NOMO-1 treated with dmso at 0.1 percent for 144 hours (cell line): ENCODE measurements around the gene GLYATL1B.
"Not testable (repeated sequence)": the region's sequence is repeated elsewhere in the genome, so short reads cannot be mapped to it uniquely, and the experiment has no call there.

Experiments
- DNase-seq: peaks from one replicate; lab custom pipeline; 2025; ENCODE audit not compliant: unreplicated experiment; lab: John Stamatoyannopoulos, UW

GLYATL1B gene, protein sequence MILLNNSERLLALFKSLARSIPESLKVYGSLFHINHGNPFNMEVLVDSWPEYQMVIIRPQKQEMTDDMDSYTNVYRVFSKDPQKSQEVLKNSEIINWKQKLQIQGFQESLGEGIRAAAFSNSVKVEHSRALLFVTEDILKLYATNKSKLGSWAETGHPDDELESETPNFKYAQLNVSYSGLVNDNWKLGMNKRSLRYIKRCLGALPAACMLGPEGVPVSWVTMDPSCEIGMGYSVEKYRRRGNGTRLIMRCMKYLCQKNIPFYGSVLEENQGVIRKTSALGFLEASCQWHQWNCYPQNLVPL

DNA sequence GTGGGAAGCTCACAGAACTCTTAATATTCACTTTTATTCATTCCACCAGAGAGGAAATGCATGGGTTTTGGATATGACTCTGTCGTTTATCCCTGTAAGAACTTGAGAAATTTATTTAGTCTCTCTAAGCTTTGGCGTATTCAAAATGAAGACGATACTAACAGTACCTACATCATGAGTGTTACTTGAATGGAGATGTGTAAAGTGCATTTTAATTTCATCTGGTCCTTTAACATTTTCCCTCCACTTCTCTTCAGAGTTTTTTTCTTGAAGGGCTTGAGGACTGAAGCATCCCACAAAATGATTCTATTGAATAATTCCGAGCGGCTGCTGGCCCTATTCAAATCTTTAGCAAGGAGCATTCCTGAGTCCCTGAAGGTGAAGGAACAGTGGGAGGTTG lies at the start of gene GLYATL1B:
Gene GLYATL1B (plus strand): TSS at position 301 of the 400 bp plus-strand sequence. CDS start 0 bp downstream, at position 301.
- DNase-seq, result not testable (repeated sequence)

DNA sequence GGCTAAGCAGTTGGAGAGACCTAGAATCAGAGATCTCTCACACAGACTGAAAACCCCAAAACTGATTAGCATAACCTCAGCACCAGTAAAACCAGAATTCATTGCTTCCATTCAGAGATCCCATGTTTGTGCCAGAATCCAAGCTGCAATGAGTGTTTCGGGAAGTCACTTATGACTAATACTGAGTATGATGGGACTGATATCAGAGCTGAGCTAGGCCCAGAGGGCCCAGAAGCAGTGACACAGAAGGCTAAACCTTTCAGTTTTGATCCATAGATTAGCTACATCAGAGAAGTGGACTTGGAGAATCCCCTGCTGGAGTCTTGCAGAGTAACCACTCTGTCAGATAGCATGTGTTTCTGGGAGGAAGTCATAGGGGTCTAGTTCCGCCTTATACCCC lies 49.6 kb upstream of the GLYATL1B start:
- not testable (repeated sequence) for DNase-seq

DNA sequence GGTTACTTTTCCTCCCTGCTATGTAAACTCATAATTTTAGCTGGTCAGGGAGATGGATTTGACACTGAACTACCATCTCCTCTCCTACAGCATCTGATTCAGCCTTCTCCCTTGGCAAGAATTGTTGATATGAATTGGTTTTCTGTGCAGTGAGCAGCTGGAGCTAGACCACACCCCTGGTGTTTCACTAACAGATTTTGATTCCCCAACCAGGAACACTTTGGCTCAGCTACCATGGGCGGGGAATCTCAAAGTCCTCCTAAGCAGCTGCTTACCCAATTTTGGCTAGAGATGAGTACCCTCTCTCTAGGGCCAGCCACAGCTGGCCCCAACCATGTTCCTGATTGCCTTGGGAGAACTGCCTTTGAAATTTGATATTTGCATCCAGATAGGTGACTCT lies 48.7 kb upstream of the GLYATL1B start:
- not testable (repeated sequence) for DNase-seq

DNA sequence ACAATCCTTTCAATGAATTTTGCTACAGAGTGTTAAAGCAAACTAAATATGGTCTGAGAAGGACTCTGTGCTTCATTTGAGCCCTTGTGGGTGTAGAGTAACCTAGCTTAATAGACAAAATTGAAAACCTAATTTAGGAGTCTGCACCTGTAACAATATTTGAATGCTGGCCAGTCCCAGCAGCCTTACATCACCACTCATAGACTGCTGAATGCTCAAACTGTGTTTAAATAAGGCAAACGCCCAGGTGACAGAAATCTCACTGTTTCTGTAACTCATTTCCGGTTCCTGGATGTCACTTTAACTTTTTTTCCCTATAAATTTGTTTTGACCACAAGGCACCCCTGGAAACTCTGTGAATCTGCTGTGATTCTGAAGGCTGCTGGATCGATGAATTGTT lies 45.5 kb upstream of the GLYATL1B start:
- no peak for DNase-seq

DNA sequence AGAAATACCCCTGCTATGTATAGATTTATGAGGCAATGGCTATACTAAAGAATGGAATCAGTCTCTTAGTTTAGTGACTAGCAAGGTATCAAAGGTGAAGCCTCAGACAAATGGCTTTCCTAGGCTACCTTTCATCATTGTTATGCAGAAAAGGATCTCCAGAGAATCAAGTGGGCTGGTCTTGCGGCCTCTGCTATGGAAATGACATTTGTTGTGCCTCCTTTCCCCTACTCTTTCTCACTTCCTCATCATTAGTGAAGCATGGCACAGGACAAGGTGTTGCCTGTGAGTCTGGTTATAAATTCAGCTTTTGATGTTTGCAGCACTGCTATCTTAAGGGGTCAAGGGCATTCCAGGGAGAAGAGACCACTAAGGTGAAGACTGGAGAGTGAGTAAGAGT lies 34.7 kb upstream of the GLYATL1B start:
- not testable (repeated sequence) for DNase-seq

DNA sequence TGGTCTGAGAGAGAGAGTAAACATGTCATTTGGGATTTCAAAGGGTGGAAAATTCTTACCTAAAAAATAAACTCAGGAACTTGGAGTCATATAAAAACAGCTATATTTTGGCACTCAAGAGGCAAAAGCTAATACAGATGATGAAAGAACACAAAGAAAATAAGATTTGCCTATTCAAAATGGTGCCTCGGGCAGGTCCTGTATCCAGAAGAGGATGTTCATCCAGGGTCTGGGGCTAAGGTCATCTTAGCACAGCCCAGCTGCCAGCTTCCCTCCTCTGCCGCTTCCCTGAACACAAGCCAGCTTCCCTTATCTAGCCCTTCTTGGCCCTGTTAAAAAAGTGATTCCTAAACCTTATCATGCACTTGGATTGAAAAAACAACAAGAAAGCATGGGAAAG lies 33.8 kb upstream of the GLYATL1B start:
- DNase-seq, result not testable (repeated sequence)

DNA sequence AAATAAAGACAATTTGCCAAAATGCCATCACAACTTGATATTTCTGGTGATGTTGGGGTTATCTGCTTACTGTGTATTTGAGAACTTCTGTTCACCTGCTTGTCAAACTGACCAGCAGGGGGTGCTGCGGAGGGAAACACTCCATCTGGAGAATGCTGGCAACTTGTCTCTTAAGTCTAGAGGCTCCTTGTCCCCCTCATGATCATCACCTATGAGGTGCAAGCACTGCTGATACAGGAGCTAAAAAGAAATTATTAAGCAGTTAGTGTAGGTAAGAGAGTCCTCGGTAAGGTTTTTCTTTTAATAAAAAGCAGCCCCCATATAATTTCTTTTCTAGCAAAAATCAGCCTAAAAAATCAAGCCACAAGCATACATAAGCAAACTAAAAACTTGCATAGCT lies 32.7 kb upstream of the GLYATL1B start:
- no peak for DNase-seq

DNA sequence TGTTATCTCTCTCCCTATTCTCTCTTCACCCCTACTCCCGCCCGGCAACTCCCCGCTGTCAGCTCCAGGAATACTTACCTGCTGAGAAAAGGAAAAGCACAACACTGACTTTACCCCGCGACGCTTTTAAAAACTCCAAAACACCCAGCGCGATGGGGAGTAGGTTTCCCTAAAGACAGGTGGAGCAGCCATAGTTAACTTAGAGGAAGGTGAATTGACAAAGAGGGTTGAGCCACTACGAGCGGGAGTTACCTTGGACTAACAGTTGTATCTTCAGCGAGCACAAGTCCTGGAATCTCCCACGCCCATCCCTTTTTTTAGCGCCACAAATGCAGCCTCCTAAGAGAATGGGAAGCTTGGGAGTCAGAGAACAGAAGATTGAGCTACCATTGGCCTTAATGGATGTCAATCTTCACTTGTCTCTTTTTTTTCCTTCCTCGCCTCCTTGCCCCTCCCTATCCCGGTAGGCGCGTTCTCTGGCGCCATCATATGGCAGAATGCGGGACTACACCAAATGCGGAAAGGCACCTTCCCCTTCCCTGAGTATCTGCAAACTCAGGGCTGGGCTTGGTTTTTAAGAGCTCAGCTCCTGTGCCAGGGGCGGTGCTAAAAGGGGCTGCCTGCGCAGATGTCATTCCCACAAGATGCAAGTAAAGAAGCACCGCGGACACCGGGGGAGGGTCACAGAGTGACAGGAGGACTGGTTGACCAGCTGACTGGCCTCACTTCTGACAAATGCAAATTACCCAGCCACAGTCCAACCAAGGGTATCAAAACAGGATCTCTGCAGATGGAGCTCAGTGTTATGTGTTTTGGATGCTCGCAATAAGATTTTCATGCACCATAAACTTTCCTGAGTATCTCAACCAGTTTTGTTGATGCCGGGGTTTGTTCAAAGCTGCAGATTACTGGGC lies 27.7 kb upstream of the GLYATL1B start:
- DNase-seq, result peak; percentile 83

DNA sequence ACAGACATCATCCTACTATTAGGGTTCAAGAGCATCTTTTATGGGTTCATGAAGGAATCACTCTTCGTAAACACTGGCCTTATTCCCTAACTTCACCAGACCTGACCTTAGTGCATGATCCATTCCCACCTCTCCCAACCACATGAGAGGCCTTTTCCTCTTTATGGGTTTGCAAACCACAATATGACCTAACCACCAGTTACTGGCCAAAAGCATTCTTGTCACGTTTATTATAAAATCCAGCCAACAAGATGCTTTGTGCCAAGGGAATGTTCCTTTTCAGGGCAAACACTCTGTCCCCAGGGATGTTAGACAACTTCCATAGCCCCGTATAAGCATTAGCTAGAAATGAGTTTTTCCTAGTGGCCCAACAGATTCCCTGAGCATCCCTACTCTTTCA lies 26.0 kb upstream of the GLYATL1B start:
- not testable (repeated sequence) for DNase-seq

DNA sequence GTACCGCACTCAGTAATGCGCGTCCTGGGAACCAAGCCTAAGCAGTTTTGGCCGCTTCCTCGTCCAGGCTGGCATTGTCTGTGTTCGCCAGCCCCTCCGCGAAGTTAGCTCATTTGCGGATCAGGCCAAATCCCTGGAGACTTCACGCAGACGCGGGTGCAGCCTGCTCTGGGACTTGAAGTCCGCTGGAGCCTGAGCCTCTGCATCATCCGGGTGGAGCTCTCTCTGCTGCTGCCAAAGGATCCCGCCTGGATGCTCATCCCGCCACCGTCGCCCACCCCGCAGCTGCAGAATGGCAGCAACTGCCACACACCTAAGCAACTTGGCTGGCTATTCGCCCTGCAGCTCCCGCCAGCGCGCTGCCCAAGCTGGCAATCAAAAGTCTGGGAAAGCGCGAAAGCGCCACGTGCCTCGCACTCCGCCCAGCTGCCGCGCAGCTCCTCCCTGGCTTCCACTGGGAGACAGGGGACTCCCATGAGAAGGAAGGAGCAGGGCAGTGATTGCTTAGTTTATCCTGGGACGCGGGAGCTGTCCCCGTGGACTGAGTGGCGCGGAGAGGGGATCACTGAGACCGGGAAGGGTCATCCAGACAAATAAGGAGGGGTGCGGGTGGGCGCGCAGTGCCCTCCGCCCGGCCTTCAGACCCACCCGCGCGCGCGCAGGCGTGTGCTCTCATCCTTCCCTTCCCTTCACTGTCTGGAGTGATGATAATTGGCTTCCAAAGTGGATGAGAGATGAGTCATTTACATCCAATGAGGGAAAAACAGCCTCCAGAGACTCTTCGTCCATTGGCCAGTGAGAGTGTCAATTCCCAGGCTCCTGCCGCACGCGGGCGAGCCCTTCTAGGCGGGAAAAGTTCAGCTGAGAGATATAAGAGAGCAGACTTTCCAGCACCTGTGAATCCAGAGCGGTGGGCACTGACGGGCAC lies 23.2 kb upstream of the GLYATL1B start:
- DNase-seq, result no peak

DNA sequence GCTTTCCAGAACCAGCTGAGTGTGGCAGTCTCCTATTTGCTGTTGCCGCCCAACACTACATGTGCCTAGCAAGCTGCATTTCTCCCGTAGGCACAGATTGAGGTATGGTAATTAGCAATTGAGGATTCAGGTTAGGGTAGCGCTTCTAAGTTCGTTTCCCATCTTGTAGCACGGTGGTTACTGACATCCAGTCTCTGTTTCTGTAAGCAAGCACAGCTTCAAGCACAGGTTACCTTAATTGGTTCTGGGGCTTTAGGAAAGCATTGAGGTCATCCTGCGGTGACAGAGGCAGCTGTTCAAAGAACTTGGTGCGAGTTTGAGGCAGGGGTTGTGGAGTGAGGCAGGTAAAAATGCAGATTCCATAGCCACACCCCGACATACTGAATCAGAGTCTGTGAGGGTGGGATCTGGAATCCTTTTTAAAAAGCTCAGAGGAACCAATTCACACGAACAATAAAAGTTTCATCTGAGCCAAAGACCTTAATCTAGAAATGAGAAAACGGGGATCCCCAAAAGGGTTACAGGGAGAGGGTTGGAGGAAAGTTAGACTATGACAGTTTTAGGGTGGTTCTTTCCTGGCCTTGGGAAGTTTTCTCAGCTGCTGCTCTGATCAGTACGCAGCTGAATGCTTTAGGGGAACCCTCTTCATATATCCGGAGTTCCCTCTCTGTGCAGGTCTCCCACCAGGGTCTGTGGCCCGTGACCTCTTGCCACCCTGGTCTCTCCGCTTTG lies 21.9 kb upstream of the GLYATL1B start:
- not testable (repeated sequence) for DNase-seq

DNA sequence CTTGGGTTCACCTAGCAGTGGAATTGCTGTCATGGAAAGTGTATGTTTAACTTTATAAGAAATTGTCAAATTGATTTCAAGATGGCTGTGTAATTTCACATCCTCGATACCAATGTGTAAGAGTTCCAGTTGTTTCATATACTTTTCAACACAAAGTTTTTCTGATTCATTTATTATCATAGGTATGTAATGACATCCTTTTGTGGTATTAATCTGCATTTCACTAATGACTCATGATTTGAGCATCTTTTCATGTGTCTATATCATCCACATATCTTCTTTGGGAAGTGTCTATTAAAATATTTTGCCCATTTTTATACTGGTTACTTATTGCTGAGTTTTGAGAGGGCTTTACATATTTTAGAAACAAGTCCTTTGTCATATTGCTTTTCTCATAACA lies 17.0 kb upstream of the GLYATL1B start:
- no peak for DNase-seq

DNA sequence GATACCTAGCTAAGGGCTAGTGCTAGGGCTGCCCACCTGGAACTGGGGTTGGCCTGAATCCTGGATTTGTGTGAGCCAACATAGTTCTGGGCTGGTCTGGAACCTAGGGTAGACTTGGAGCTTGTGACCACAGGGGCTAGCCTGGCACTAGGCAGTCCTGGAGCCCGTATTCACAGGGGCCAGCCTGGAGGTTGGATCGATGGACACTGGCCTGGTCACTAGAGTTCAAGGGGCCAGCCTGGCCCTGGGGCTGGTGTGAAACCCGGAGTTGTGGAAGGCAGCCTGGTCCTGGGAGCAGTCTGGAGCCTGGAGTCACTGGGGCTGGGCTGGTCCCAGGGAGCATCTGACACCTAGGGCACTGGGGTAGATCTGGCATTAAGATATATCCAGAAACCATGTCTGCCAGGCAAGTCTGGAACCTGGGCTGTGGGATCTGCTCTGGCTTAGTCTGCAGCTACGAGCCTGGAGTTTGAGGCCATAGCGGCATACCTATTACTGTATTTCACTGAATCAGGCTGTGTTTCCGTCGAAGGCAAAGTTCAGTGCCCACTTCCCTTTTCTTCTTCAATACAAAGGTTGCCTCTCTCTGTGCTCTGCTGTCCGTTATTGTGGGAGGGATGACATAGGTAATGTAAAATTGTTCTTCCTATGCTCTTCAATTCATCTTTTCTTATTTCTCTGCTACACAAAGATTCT lies 9.1 kb upstream of the GLYATL1B start:
- peak; percentile 58 for DNase-seq

DNA sequence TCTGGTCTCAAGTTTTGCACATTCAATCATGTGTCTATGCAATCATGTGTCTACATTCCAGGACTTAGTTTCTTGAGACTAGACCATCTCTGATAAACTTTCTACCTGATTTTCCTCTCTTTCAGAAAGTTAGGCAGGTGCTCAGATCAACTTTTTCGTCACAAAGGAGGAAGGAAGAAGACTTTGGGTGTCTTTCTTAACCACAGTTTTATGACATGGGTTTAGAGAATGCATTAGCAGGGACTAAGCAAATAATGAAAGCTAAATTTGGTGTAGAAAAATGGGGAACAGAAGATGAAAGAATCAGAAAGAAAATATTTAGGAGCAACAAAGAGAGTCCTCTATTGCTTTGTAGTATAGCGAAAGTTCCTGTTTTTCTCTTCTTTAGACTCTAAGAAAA lies 7.7 kb upstream of the GLYATL1B start:
- DNase-seq, result peak; percentile 29

DNA sequence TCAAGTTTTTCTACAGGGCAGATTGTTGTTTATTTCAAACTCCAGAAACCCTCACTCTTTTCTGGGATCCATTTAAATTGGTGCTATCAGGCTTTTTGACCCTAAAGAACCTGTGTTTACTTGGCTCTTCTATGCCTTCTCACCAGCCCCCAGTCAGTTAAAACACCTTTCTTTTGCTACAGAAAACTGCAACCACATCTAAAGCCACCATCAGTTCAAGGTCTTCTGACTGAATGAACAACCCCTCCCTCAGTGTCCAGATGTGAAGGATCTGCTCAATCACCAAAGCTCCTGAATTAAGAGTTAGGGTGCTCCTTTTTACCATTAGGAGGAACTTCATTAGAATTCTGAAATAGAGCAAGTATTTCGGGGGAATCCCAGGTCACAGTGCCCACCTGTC lies 7.0 kb upstream of the GLYATL1B start:
- DNase-seq, result no peak

DNA sequence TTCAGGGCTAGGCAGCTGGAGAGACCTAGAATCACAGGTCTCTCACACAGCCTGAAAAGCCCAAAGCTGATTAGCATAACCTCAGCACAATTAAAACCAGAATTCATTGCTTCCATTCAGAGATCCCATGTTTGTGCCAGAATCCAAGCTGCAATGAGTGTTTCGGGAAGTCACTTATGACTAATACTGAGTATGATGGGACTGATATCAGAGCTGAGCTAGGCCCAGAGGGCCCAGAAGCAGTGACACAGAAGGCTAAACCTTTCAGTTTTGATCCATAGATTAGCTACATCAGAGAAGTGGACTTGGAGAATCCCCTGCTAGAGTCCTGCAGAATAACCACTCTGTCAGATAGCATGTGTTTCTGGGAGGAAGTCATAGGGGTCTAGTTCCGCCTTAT lies 5.7 kb upstream of the GLYATL1B start:
- DNase-seq, result not testable (repeated sequence)

DNA sequence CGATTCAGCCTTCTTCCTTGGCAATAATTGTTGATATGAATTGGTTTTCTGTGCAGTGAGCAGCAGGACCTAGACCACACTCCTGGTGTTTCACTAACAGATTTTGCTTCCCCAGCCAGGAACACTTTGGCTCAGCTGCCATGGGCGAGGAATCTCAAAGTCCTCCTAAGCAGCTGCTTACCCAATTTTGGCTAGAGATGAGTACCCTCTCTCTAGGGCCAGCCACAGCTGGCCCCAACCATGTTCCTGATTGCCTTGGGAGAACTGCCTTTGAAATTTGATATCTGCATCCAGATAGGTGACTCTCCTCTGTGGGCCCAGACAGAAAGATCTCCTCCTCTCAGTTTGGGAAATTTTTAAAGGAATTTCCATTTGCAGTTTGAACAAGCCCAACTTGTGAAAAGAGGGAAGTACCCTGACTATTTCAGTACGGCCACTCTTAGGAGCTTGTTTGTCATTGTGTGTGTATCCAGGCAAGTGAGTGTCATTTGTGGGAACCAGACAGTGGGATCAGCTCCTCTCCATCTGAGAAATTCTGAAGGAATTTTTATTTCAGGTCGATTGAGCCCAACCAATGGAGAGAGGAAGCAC lies 4.6 kb upstream of the GLYATL1B start:
- not testable (repeated sequence) for DNase-seq

DNA sequence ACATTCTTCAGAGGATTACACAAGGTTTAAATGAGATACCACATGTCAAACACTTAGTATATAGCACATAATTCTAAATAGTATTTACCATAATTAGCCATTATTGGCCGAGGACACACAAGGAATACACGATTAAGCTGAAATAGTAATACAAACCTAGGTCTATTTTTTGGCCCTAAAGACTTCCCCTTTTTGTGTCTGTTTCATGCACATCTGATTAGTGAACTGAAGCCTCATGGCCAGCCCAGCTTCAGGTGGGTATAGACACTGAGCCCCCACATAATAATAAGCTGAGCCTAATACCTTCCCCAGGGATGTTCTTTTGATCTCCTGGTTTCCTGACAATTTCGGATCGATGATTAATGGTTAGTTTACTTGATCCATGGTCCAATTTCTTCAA lies 2.1 kb downstream of the GLYATL1B start:
- no peak for DNase-seq

DNA sequence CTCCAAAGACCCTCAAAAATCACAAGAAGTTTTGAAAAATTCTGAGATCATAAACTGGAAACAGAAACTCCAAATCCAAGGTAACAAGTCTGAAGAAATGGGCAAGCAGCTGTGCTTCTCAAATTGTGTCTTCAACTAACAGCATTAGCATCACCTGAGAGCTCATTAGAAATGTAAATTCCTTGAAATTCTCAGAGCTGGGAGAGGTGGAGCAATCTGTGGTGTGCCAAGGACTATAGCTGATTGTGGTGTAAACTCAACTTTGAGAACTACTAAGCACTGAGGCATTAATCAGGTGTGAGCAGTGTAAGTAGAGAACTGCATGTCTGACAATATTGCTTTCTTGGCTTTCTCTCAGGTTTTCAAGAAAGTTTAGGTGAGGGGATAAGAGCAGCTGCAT lies 7.5 kb downstream of the GLYATL1B start:
- not testable (repeated sequence) for DNase-seq
